ENCODE data around the gene CDK18.
A peak's percentile ranks its signal among the peaks of the same experiment; 100 is the strongest.

The CDK18 gene

DNA sequence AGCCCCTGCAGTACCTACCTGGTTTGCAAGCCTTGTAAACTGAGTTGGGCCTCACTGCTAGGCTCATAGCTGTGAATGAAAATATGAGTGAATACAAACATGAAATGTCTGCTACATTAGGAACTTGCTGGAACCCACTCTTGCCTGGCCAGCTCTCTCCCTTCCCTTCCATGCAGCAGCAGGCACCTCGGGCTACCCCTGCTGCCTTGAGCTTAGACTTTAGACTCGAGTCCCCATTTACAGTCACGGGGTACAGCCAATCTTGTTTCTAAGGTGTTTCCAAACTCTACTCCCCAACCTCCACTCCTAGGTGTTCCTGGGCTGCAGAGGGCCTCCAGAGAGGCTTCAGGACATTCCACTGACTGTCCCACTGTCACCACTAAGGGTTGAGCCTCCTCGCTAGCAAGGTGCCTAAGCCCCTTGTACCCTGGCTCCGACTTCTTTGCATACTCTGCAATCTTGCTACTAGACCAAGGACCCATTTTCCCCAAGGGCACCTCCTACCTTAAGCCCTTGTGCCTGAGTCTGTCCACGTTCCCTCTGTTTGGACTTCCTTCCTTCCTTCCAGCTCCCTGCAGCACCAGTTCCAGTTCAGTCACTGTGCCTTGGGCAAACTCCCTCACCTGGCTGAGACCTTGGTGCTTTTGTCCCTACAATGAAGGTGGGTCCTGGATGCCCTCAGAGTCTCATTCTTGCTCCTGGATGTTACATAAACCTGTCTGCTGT lies 36.9 kb downstream of the CDK18 start:
- POLR2A ChIA-PET, result no interaction called here
- TF ChIP-seq, protein P1, sequence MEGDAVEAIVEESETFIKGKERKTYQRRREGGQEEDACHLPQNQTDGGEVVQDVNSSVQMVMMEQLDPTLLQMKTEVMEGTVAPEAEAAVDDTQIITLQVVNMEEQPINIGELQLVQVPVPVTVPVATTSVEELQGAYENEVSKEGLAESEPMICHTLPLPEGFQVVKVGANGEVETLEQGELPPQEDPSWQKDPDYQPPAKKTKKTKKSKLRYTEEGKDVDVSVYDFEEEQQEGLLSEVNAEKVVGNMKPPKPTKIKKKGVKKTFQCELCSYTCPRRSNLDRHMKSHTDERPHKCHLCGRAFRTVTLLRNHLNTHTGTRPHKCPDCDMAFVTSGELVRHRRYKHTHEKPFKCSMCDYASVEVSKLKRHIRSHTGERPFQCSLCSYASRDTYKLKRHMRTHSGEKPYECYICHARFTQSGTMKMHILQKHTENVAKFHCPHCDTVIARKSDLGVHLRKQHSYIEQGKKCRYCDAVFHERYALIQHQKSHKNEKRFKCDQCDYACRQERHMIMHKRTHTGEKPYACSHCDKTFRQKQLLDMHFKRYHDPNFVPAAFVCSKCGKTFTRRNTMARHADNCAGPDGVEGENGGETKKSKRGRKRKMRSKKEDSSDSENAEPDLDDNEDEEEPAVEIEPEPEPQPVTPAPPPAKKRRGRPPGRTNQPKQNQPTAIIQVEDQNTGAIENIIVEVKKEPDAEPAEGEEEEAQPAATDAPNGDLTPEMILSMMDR (IDR thresholded peaks at IDR 0.05; ENCODE audit: insufficient read depth, low read length, missing control alignments), result no peak
- DNase-seq (ENCODE audit: low read depth, low spot score), result no peak
- H3K4me3 ChIP-seq (ENCODE audit: low read depth, low read length), result no peak overlapping the region
- CTCF ChIA-PET, result interaction anchor here (0.7 to 4.4 kb wide), 5 partner anchors 10 to 117 kb away, joined by 3 to 51 read pairs (median 3); no protein-coding TSS in a partner anchor

DNA sequence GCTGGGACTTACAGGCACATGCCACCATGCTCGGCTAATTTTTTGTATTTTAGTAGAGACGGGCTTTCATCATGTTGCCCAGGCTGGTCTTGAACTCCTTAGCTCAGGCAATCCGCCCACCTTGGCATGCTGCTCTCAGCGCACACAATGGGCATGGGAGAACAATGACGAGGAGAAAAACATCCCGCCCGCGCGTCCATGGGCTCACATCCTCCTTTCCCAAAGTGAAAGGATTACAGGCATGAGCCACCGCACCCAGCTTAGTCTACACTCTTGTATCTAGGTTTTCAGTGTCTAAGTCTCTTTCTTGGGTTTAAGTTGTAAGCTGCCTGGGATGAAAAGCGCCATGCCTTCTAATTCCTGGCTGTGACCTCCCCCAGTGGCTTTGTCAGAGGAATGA lies 37.9 kb downstream of the CDK18 start:
- CTCF ChIA-PET, result interaction anchor here (1.0 to 4.4 kb wide), 3 partner anchors 11 to 49 kb away, joined by 3 to 51 read pairs (median 17); no protein-coding TSS in a partner anchor
- POLR2A ChIA-PET, result no interaction called here
- no peak for DNase-seq (ENCODE audit: low read depth, low spot score)
- H3K4me3 ChIP-seq (ENCODE audit: low read depth, low read length), result no peak overlapping the region
- TF ChIP-seq, protein P1 (IDR thresholded peaks at IDR 0.05; ENCODE audit: insufficient read depth, low read length, missing control alignments), result no peak

DNA sequence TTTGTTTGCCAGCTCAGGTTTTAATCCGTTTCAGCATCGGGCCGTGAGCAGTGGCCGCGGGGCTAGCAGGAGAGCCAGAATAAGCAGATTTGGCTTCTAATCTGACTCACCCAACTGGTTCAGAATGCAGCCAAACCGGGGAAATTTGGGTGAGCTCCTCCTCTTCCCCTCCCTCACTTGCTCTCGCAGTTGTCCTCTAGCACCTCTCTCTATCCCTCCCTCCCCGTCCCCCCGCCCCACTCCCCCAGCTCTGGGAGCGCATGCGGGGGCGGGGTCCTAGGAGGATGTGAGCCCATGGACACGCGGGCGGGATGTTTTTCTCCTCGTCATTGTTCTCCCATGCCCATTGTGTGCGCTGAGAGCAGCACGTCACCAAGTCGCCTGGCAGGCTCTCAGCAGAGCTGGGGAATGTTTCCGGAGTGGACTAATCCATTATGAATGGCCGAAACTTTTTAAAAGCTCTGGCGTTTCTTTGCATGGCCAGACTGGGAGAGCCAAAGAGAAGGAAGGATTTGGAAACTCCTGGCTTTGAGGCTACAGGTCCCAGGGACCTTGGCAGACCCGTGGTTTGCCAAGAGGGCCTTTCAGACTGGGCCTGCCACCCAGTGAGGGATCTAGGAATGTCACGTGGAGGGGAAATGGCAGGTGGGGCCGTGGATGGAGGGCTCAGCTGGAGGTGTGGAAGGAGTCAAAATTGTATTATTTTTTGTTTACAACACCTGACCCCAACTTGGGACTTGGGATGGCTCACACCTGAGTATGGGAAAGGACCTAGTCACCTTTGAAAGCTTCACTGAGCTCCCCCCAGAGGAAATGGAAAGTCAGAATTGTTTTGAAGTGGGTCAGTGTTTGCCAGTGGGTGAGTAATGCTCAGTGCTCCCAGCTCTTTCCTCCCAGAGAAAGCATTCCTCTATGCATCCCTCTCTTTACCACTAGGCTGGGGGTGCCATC lies 39.2 kb downstream of the CDK18 start:
- H3K4me3 ChIP-seq (ENCODE audit: low read depth, low read length), result peak overlapping the region; percentile 41
- POLR2A ChIA-PET, result interaction anchor here (0.6 to 1.0 kb wide), 2 partner anchors 15 to 259 kb away, joined by 3 read pairs; no protein-coding TSS in a partner anchor
- CTCF ChIA-PET, result interaction anchor here (0.8 to 4.4 kb wide), 11 partner anchors 12 to 214 kb away, joined by 3 to 51 read pairs (median 5); no protein-coding TSS in a partner anchor
- DNase-seq (ENCODE audit: low read depth, low spot score), result peak; percentile 21
- TF ChIP-seq, protein P1 (IDR thresholded peaks at IDR 0.05; ENCODE audit: insufficient read depth, low read length, missing control alignments), result no peak

DNA sequence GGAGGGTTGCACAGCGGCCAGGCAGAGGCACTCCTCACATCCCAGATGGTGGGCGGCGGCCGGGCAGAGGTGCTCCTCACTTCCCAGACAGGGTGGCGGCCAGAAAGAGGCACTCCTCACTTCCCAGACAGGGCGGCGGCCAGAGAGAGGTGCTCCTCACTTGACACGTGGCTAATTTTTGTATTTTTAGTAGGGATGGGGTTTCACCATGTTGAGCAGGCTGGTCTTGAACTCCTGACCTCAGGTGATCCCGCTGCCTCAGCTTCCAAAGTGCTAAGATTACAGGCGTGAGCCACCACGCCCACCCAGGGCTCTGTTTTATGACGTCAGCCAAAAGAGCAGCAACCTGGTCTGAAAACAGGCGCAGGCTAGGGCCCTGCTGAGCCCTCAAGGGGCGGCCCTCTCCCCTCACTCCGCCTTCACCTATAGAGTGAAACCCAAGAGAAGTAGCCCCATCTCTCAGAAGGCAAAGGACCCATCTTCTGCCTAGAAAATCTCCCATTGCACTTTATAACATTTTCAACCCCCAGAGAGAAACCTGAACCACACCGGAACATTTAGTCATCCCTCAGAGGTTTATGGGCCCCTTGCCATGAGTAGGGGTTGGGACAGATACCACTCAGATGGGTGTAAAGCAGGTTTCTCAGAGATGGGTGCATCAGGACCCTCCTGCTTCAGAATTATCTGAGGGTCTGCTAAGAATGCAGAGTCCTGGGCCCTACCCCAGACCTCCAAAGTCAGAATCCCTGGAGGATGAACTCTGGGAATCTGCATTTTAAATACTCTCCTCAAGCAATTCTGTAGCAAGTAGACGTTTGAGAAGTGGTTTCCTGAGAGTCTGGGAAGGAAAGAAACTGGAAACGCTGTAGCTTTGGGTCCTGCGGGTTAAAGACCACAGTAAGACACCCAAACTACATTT lies 40.8 kb downstream of the CDK18 start:
- H3K4me3 ChIP-seq (ENCODE audit: low read depth, low read length), result no peak overlapping the region
- TF ChIP-seq, protein P1 (IDR thresholded peaks at IDR 0.05; ENCODE audit: insufficient read depth, low read length, missing control alignments), result no peak
- DNase-seq (ENCODE audit: low read depth, low spot score), result no peak
- ChIA-PET POLR2A (no interaction called here), CTCF (interaction anchor here (0.8 to 5.5 kb wide), 5 partner anchors 11 to 191 kb away, joined by 3 to 29 read pairs (median 4); no protein-coding TSS in a partner anchor)

DNA sequence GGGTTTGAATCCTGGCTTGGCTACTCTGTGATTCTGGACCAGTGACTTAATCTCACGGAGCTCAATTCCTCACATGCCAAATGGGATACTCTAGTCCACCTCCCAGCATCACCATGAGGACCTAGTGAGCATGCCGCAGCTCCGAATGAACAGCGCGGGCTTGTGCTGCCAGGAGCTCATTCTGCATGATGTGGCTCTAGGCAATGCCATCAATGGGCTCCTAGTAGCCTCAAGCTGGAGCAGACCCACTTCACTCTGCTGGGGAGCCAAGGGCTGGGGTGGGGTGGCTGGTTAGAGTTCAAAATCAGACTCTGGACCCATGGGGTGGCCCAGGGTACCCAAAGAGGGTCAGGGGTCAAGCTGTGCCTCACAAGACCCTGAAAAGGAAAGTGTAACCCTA lies 41.5 kb downstream of the CDK18 start:
- DNase-seq (ENCODE audit: low read depth, low spot score), result no peak
- ChIA-PET CTCF (interaction anchor here (0.8 to 5.5 kb wide), 5 partner anchors 10 to 192 kb away, joined by 3 to 29 read pairs (median 4); no protein-coding TSS in a partner anchor), POLR2A (no interaction called here)
- TF ChIP-seq, protein P1 (IDR thresholded peaks at IDR 0.05; ENCODE audit: insufficient read depth, low read length, missing control alignments), result no peak
- no peak overlapping the region for H3K4me3 ChIP-seq (ENCODE audit: low read depth, low read length)
